LNCAP (cell line): ENCODE results near the gene HTR3B.

ENCODE experiments used
- TF ChIP-seq, protein P1 (sequence below): fragments of 450-650 bp; IDR thresholded peaks from 2 replicates; pipeline ENCODE4 v1.5.1; 2017; ENCODE audit warnings: mild to moderate bottlenecking

The HTR3B gene

DNA sequence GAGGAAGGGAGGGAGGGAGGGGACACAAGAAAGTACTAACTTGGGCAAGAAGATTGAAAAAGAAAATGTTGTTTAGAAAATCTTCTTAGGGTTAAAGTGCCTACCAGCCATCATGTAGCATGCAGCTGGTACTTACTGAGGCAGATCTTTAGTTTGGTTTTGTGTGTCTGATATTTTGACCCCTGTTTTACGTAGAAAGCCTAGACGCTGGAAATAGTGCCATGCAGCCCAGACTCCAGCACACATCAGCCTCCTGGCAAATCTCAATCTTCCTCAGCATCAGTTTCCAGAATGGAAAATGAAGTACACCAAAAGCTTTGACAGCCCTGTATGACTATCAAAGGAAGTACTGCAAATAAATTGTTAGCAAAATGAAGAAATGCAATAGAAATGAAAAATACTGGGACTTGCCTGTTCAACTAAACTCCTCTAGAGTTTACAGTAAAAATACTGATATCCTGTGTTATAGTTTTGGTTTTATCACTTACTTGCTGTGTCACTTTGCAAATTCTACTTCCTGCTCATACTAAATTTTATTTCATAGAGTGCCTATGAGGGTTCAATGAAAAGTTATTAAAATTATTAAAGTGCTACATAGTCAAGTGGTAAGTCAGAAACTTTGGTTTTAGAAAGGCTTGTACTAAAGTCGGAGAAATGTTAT lies 36.6 kb upstream of the HTR3B start:
- TF ChIP-seq, protein P1, sequence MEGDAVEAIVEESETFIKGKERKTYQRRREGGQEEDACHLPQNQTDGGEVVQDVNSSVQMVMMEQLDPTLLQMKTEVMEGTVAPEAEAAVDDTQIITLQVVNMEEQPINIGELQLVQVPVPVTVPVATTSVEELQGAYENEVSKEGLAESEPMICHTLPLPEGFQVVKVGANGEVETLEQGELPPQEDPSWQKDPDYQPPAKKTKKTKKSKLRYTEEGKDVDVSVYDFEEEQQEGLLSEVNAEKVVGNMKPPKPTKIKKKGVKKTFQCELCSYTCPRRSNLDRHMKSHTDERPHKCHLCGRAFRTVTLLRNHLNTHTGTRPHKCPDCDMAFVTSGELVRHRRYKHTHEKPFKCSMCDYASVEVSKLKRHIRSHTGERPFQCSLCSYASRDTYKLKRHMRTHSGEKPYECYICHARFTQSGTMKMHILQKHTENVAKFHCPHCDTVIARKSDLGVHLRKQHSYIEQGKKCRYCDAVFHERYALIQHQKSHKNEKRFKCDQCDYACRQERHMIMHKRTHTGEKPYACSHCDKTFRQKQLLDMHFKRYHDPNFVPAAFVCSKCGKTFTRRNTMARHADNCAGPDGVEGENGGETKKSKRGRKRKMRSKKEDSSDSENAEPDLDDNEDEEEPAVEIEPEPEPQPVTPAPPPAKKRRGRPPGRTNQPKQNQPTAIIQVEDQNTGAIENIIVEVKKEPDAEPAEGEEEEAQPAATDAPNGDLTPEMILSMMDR = no peak

DNA sequence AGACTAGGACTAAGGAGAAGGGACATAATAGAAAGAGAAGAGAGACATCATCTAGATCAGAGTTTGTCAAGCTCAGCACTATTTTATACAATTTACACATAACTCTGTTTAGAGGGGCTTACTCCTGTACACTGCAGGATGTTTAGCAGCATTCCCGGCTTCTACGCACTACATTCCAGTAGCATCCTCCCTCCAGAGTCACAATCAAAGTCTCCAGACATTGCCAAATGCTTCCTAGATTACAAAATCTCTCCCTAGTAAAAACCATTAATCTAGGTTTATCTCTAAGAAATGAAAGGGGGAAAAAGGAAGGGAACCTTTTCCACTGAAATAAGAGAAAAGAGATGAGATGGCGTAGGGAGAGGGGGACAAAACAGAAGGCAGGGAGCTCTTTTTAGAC lies 33.3 kb upstream of the HTR3B start:
- TF ChIP-seq, protein P1 = no peak

DNA sequence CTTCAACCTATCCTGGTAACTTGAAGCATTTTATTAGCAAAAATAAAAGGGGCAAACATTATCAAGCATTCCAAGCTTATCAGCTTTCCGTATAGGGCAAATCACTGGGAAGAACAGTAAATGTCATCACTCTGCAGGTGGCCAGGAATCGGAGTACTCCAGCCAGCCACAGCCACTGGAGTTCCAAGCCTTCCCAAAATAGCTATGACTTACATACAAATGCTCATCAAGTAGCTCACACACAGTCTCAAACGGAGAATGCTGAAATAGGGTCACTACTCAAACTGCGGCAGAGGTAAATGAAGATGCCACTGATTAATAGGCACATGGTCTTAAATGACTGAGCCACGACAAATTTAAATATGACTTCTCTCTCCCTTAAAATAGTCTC lies 31.4 kb upstream of the HTR3B start:
- TF ChIP-seq, protein P1 = no peak

DNA sequence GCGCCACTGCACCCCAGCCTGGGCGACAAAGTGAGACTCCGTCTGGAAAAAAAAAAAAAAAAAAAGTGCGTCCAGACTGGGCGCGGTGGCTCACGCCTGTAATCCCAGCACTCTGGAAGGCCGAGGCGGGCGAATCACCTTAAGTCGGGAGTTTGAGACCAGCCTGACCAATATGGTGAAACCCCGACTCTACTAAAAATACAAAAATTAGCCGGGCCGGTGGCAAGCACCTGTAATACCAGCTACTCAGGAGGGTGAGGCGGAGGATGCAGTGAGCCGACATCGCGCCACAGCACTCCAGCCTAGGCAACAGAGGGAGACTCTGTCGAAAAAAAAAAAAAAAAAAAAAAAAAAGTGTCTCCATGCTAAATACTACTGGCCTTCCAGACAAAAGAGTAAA lies 30.5 kb upstream of the HTR3B start:
- TF ChIP-seq, protein P1 = no peak

DNA sequence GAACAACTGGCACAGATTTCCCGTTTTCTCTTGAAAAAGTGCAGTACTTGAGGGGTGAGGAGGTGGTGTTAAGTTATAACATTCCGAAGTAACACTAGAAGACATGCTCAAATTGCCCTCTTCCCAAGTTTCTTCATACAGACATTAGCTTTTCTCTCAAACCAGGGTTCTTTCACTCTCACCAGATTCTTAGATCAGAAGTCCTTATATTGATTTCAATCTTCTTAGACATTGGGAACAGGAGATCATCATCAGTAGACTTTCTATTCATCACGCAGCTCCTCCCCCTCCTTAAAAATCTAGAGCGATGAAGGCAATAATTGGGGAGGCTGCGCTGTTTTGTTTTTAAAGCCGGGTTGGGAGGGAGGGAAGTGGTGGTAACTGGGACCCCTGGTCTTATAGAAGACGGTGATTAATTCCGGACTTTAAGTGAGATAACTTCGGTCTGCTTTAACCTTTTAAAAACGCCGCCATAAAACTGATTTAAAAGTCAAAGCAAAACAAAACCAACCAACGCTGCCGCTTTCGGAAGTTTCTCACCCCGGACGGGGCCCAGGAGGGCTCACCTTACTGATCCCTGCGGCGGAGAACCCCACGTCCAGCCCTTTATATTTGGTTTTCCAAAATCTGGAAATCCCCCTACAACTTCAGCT lies 29.9 kb upstream of the HTR3B start:
- TF ChIP-seq, protein P1 = no peak

DNA sequence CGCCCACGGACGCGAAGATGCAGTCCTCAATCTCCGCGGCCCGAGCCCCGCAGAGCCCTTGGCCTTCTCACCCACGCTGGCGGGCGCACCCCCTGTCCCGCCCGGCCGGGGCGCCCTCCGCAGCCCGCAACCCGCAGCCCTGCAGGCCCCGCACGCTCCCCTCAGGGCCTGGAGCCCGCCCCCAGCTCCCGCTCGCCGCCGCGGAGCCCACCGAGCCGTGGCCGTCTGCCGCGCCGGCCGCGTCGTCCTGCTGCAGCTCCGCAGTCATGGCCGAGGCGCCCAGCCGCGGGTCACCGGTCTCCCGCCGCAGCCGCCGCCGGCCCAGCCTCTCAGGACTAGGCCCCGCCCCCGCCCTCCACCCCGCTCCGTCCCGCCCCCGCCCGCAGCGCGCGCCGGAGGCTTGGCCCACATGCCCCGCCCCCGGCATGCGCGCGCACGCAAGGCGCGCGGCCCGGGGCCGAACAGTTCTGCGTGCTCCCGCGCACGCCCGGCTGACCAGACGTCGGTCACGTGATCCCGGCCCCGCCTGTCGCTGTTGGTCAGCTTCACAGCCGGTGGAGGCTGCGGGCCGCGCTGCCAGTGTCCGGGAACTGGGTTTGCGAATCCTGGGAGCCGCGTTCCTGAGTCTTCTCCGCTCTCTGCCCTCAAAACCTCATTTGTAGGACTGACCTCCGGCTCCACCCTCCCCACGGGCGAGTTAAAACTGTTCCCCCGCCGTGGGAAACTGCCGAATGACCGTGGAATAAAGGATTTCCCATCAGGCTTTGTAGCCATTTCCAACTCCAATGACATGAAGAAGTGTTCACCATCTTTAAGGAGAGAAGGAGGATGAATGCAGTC lies 29.1 kb upstream of the HTR3B start, which contains the start of gene USP28:
Gene USP28, minus strand, starts transcription at position 339 of the 840 bp plus-strand sequence. Its CDS starts 71 bp downstream, at position 268.
- TF ChIP-seq, protein P1 = no peak; the same call in 1 of the 2 replicates

DNA sequence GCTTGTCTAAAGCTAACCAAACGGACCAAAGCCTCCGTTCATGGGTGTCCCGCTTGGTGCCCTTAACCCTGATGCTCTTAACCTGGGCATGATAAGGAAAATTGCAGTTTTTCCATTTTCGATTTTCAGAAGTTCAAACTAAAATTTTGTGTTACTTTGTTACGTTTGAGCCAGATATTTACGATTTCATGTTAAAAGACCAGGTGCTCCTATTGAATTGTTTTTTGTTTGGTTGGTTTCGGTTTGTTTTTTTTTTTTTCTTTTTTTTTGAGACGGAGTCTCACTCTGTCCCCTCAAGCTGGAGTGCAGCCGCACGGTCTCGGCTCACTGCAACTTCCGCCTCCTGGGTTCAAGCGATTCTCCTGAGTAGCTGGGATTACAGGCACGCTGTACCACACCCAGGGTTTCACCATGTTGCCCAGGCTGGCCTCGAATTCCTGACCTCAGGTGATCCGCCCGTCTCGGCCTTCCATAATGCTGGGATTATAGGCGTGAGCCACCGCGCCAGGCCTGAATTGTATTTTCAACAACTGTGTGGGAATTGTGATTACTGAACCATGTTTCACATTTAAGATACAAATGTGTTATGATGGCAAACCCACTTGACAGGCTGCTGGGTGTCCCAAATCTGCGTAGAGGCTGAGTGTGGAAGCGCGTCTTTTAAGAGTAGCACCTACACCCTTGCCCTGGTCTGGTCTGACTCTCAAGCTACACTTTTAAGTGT lies 28.4 kb upstream of the HTR3B start:
- TF ChIP-seq, protein P1 = no peak
